Embryonic facial prominence (tissue), 1 donor: Measurements from ENCODE around the gene TMEM127.

Experiments
- DNase-seq: peaks from one replicate; pipeline ENCODE4 v3.0.0-alpha.2; 2016; ENCODE audit errors: extremely low spot score

The TMEM127 gene

DNA sequence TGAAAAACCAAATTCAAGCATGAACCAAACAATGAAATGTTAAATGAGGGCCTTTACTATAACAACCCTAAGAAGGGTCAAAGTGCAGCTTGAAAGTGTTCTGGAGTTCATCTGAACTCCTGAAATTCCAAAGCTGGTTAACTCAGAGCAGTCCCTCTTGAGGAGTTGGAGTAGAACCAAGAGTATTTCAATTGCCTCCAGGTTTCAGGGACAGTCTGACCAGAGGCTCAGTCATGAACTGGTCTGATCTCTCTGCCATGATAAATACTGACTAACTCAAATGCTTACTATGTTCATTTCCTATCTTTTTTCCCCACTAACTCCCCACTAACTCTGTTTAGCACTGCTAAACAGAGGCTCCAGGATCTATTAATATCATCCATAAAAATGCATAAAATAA lies 59.9 kb downstream of the TMEM127 start:
- DNase-seq = no peak

DNA sequence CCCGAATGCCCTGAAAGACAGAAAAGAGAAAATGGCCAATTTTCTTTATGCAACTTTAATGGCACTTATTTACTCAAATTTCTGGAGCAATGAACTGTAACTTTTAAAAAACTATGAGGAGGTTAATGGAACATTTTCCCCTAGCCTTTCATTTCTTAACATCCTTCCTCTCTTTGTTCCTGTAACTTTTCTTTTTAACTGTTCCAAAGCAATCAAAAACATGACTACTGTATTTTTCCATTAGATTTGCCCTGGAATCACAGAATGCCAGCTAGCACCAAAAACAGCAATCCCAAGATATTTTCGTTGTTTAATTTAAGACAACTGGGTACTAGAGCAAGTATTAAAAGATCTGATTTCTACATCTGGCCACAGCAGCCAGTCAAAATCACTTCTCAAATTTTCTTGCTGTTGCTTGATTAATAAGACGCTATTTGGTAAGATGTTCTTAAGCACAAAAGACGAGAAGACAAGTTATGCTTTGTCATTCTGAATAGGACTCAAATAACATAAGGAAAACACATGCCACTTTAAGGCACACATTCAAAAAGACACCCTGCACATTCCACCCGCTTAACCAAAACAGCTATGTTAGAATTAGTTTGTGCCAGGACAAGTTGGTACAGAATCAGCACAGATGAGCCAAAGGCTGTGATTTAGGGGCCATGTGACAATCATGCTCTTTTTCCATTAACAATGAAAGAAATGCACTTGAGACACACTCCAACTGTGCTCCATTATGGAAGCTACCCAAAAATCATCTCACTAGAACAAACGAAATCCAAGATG lies 60.8 kb downstream of the TMEM127 start:
- DNase-seq = no peak

DNA sequence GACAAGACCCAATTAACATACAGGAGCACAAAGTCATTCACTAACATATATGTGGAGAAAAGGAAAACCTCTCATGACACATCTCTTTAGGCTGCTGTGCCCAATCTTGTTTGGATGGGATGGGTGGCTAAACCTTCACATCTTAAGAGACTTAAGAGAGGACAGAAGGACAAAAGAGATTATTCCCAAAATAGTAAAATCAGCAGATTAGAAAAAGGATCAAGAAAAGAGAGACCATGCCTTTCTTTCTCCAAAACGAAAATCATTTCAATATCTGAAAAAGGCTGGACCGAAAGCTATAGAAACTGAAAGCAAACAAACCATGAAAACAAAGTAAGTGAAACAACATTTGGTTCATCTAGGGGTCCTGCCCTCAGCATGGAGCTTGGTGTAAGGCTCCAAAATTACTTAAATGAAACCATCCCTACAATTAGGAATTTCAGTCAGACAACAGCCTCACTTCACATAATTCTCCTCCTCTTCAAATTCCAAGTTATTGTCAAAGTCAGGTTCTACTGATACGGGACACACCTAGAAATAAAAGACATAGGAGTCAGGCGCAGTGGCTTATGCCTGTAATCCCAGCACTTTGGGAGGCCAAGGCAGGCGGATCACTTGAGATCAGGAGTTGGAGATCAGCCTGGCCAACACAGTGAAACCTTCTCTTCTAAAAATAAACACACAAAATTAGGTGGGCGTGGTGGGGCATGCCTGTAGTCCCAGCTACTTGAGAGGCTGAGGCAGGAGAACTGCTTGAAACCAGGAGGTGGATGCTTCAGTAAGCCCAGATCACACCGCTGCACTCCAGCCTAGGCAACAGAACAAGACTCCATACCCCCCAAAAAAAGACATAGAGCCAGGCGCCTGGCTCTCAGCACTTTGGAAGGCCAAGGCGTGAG lies 62.4 kb downstream of the TMEM127 start:
- DNase-seq = no peak

DNA sequence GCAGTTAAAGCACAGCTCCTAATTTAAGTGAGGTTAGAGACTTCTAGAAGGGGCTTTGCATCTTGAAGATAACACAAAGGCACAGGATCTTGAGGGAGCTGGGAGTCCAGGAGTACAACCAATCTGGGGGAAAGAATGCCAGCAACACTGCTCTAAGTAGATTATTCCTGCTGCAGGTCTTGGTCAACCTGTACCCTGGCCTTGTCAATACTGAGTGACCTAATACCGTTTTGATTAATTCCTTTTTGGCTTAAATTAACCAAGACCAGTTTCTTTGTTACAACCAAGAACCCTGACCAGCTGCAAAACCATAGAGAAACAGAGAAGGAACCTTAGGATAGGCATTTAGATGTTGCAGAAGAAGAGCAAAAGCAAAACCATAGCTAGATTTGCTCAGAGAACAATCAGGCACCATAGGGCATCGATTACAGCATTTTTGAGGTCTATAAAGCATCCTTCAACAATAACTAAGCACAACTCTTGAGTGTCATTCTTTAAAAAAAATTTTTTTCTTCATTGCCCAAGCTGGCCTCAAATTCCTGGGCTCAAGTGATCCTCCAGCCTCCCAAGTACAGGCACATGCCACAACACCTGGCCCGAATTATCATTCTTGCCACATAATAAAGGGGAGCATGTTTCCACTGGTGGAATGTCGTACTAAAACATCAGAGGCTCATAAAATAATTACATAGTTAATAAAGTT lies 63.5 kb downstream of the TMEM127 start:
- no peak for DNase-seq

DNA sequence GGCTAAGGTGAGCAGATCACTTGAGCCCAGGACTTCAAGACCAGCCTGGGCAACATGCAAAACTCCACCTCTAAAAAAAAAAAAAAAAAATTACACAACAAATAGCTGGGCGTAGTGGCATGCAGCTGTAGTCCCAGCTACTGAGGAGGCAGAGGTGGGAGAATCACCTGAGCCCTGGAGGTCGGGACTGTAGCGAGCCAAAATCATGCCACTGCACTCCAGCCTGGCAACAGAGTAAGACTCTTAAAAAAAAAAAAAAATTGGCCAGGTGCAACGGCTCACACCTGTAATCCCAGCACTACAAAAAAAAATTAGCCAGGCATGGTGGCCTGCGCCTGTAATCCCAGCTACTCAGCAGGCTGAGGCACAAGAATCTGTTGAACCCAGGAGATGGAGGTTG lies 64.5 kb downstream of the TMEM127 start:
- DNase-seq = no peak

DNA sequence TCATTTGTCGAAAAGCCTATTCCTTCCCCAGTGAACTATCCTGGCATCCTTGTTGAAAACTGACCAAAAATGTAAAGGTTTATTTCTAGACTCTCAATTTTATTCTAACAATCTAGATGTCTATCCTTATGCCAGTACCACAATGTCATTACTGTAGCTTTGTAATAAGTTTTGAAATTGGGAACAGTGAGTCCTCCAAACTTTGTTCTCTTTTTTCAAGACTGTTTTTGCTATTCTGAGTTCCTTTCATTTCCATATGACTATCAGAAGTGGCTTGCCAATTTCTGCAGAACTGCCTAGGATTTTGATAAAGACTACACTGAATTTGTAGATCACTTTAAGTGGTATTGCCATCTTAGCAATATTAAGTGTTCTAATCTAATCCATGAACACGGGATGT lies 66.9 kb downstream of the TMEM127 start:
- DNase-seq = no peak
